OCI-LY1 (cell line): ENCODE measurements around the gene ASAP3.

ENCODE experiments used
- H2AFZ ChIP-seq: fragments of 200-600 bp; sonication (generic), shearing (Covaris generic); 2 replicates; pipeline ENCODE4 v1.6.0; 2014; ENCODE audit warnings: antibody characterized with exemption, mild to moderate bottlenecking, low read length
- H3F3A ChIP-seq: fragments of 200-600 bp; sonication (generic), shearing (Covaris generic); 2 replicates; pipeline ENCODE4 v1.6.0; 2014; ENCODE audit warnings: mild to moderate bottlenecking, antibody characterized with exemption, low read length, moderate library complexity; ENCODE audit not compliant: insufficient read depth
- H3K27ac ChIP-seq: fragments of 200-600 bp; sonication (generic); 2 replicates; pipeline ENCODE4 v1.5.1; 2014; ENCODE audit warnings: low read length, mixed run types, mild to moderate bottlenecking, low read depth; ENCODE audit not compliant: poor library complexity, severe bottlenecking
- H3K27me3 ChIP-seq: fragments of 200-600 bp; sonication (generic); 2 replicates; pipeline ENCODE4 v1.6.0; 2014; ENCODE audit warnings: antibody characterized with exemption, mild to moderate bottlenecking, low read length, moderate library complexity; ENCODE audit not compliant: insufficient read depth
- H3K36me3 ChIP-seq: fragments of 200-600 bp; sonication (generic); 2 replicates; pipeline ENCODE4 v1.6.1; 2014; ENCODE audit warnings: mild to moderate bottlenecking, antibody characterized with exemption, low read length, moderate library complexity, mixed read lengths; ENCODE audit not compliant: insufficient read depth
- H3K4me1 ChIP-seq: fragments of 200-600 bp; sonication (generic); 2 replicates; pipeline ENCODE4 v1.5.1; 2014; ENCODE audit warnings: mild to moderate bottlenecking, low read length, moderate library complexity; ENCODE audit not compliant: insufficient read depth, severe bottlenecking
- H3K4me2 ChIP-seq: fragments of 200-600 bp; sonication (generic), shearing (Covaris generic); 2 replicates; pipeline ENCODE4 v1.6.1; 2014; ENCODE audit warnings: low read length
- H3K4me3 ChIP-seq: fragments of 200-600 bp; sonication (generic); 2 replicates; pipeline ENCODE4 v1.5.1; 2014; ENCODE audit warnings: low read length, low read depth, mild to moderate bottlenecking, mixed read lengths; ENCODE audit not compliant: poor library complexity, severe bottlenecking
- H3K79me2 ChIP-seq: fragments of 200-600 bp; shearing (Covaris generic); 2 replicates; pipeline ENCODE4 v1.6.1; 2016; ENCODE audit warnings: mixed run types, low read length, mixed read lengths; ENCODE audit not compliant: insufficient read depth
- H3K9ac ChIP-seq: fragments of 200-600 bp; sonication (generic), shearing (Covaris generic); 2 replicates; pipeline ENCODE4 v1.6.1; 2014; ENCODE audit warnings: mild to moderate bottlenecking, low read length, mixed read lengths
- H3K9me2 ChIP-seq: fragments of 200-600 bp; sonication (generic), shearing (Covaris generic); 2 replicates; pipeline ENCODE4 v1.6.1; 2014; ENCODE audit warnings: low read depth, mild to moderate bottlenecking, low read length, mixed read lengths
- H3K9me3 ChIP-seq: fragments of 200-600 bp; shearing (Covaris generic); 2 replicates; pipeline ENCODE4 v1.6.1; 2014; ENCODE audit warnings: low read length, mixed read lengths
- H4K20me1 ChIP-seq: fragments of 200-600 bp; sonication (generic), shearing (Covaris generic); 2 replicates; pipeline ENCODE4 v1.6.0; 2016; ENCODE audit warnings: mild to moderate bottlenecking, low read length; ENCODE audit not compliant: insufficient read depth
- CTCF ChIP-seq: fragments of 200-600 bp; sonication (generic), shearing (Covaris generic); IDR thresholded peaks from 2 replicates; pipeline ENCODE4 v1.5.1; 2017; ENCODE audit warnings: mild to moderate bottlenecking, antibody characterized with exemption, low read length, moderate library complexity, mixed read lengths
- EZH2 ChIP-seq: fragments of 200-600 bp; sonication (generic), shearing (Covaris generic); IDR thresholded peaks from 2 replicates; pipeline ENCODE4 v1.8.0; 2017; ENCODE audit warnings: borderline replicate concordance, mixed run types, mild to moderate bottlenecking, antibody characterized with exemption, low read length, moderate library complexity, mixed read lengths

ASAP3 gene

DNA sequence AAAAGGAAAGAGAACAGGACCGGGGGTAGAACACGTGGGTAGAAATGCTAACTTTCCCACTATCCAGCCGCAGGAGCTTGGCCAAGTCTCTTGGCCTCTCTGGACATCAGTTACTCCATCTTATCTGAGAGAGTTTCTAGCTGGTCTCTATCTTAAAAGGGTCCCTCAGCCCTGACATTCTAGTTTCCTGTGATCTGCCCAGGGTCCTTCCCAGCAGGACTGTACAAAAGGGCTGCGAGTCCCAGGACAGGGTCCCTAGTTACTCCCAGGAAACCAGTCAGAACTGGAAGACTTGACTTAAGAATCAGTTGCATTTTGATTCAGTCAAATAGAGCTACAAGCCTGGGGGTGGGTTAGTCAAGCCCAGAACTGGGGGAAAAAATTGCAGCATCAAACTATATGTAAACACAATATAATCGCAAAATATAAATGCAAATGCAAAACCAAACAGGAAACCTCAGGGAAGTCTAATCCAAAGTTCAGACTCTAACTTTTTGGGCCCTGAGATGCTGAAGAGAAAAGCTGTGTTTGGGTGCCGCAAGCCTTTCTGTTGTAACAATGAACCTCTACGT, 2.9 kb downstream of the ASAP3 start:
- TF ChIP-seq CTCF (no peak), EZH2 (no peak)
- H3K4me1 ChIP-seq = peaks cover 21% of the 10 kb centered on the region
- no peak overlapping the region for H3K27ac ChIP-seq
- no peak overlapping the region for H3K9ac ChIP-seq
- H3K36me3 ChIP-seq = no peaks in the 10 kb centered on the region
- H3K79me2 ChIP-seq = no peaks in the 10 kb centered on the region
- no peaks in the 10 kb centered on the region for H3K9me3 ChIP-seq
- no peak overlapping the region for H3K4me2 ChIP-seq
- H3K9me2 ChIP-seq = no peaks in the 10 kb centered on the region
- H4K20me1 ChIP-seq = no peaks in the 10 kb centered on the region
- H3K4me3 ChIP-seq = no peak overlapping the region
- H3F3A ChIP-seq = no peaks in the 10 kb centered on the region
- no peaks in the 10 kb centered on the region; the same call in 1 of the 2 replicates for H3K27me3 ChIP-seq
- H2AFZ ChIP-seq = no peak overlapping the region

- Histone ChIP-seq H3K36me3 (no peaks in the 10 kb centered on the region), H3K9ac (no peak overlapping the region), H3K4me3 (no peak overlapping the region), H3K79me2 (no peaks in the 10 kb centered on the region), H3K9me3 (no peaks in the 10 kb centered on the region), H3K27ac (no peak overlapping the region), H3K4me1 (peaks cover 21% of the 10 kb centered on the region), H3F3A (no peaks in the 10 kb centered on the region), H3K4me2 (no peak overlapping the region), H3K27me3 (no peaks in the 10 kb centered on the region; the same call in 1 of the 2 replicates), H3K9me2 (no peaks in the 10 kb centered on the region), H2AFZ (no peak overlapping the region), H4K20me1 (no peaks in the 10 kb centered on the region)
- TF ChIP-seq EZH2 (no peak), CTCF (no peak)
These were observed 3.6 kb downstream of the ASAP3 start for GRCh38 chr1:23480187-23481025.

DNA sequence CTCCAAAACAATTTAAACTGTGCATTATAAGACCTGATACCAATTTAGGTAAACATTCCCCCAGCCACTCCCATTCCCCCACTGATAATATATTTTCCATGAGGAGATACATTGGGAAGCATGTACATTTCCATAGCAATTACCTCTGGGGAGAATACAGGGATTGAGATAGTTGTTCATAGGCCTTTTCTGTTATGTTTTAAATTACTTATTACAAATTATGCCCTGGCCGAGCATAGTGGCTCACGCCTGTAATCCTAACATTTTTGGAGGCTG, 4.4 kb downstream of the ASAP3 start:
- Histone ChIP-seq H3F3A (no peaks in the 10 kb centered on the region), H2AFZ (no peak overlapping the region), H3K9me3 (no peaks in the 10 kb centered on the region), H4K20me1 (no peaks in the 10 kb centered on the region), H3K4me2 (no peak overlapping the region), H3K36me3 (no peaks in the 10 kb centered on the region), H3K27me3 (no peaks in the 10 kb centered on the region; the same call in 1 of the 2 replicates), H3K9me2 (no peaks in the 10 kb centered on the region), H3K27ac (no peak overlapping the region), H3K79me2 (no peaks in the 10 kb centered on the region), H3K4me1 (peaks cover 14% of the 10 kb centered on the region), H3K4me3 (no peak overlapping the region), H3K9ac (no peak overlapping the region)
- TF ChIP-seq CTCF = no peak
- TF ChIP-seq EZH2 = no peak
